Vagina (tissue), 2 donors: ENCODE results near the gene PLCB1. TPM values are rescaled to one million over a fixed set of nuclear protein-coding genes. Genes with fewer than 3 reads are reported as not detected.

Experiments used
- DNase-seq, 2 donors: peaks; one replicate each; pipeline ENCODE4 v3.0.0-alpha.2; 2017; ENCODE audit errors: extremely low spot score in 2 of 2
- H3K27ac ChIP-seq: fragments of 200-600 bp; sonication (generic); one replicate; pipeline ENCODE4 v1.5.1; 2019
- H3K27me3 ChIP-seq: fragments of 200-600 bp; sonication (generic); one replicate; pipeline ENCODE4 v1.5.1; 2019
- H3K36me3 ChIP-seq, 2 donors: fragments of 200-600 bp; sonication (generic); one replicate each; pipeline ENCODE4 v1.5.1; 2017 to 2019
- H3K4me1 ChIP-seq: fragments of 200-600 bp; sonication (generic); one replicate; pipeline ENCODE4 v1.5.1; 2019
- H3K4me3 ChIP-seq, 2 donors: fragments of 200-600 bp; sonication (generic); 1 replicate in 1 of 2; 2 replicates in 1 of 2; pipeline ENCODE4 v1.5.1; 2016 to 2019
- H3K9me3 ChIP-seq: fragments of 200-600 bp; sonication (generic); one replicate; pipeline ENCODE4 v1.5.1; 2019
- POLR2A ChIP-seq, 2 donors: fragments of 450-650 bp; IDR thresholded peaks; one replicate each; pipeline ENCODE4 v1.6.1; 2017; ENCODE audit warnings: antibody characterized with exemption in 2 of 2, mild to moderate bottlenecking in 2 of 2, moderate library complexity in 2 of 2
- POLR2AphosphoS5 ChIP-seq, 2 donors: sonication (generic); formaldehyde crosslinking; IDR thresholded peaks; one replicate each; pipeline ENCODE4 v1.9.0; 2017; ENCODE audit warnings: antibody characterized with exemption in 2 of 2, mild to moderate bottlenecking in 2 of 2, low read depth in 1 of 2; ENCODE audit not compliant: insufficient read depth in 1 of 2
- intact Hi-C: fragments of 100-400 bp; cut with DNase I; formaldehyde crosslinking; loops from one replicate; pipeline ENCODE4 v1.15.1; 2023
- total RNA-seq: library from RNA; depleted of rRNA; stranded (reverse); fragments of >200 nt; gene quantifications from one replicate; pipeline ENCODE4 v1.2.3, GENCODE V29; 2016
- TF ChIP-seq, protein P1 (sequence below), 3 experiments: fragments of 450-650 bp in 2 of 3; fragments of 200-600 bp in 1 of 3; sonication (generic) in 1 of 3; IDR thresholded peaks; one replicate each; pipeline ENCODE4 v1.5.1; 2017 to 2019; ENCODE audit warnings: antibody characterized with exemption in 3 of 3, mild to moderate bottlenecking in 2 of 3, moderate library complexity in 2 of 3

Gene PLCB1
- total RNA-seq, 1 donor from 2014 or later, result 32.4 TPM

DNA sequence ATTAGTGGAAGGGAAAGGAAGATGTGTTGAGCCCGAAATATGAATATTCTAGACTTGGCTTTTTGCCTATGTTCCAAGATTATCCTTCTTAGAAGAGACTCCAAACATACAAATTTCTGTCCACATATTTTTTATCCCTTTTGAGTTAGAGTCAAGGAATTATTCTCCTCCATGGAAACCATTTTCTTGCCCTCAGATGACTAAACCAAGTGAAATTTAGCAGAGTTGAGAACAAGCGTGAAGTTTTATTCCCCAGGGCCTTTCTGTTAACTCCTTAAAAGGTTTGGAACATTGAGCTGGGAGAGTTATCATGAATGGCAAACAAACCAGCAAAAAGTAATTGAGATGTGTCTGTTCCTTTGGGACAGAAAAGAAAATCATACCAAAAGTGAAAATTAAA lies 650.7 kb downstream of the PLCB1 start:
- intact Hi-C loops, result loop anchor here (10.0 kb wide), 2 partner anchors 582 to 612 kb away; no protein-coding TSS in a partner anchor

DNA sequence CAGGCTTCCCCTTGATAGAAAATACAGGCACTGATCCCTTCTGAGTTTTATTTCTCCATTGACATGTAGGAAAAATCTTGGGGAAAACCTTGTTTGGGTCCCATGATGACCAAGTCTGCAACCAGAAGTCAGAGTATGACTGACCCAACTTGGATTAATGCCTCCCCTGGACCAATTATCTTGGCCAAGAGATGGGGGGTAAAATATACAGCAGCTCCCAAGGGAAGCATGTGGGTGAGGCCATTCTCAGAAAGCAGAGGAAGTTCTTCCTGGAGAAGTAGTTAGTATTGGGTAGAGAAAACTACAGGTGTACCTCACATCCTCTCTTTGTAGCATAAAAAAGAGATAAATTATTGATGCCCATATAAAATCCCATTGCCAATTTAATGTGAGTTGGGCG lies 651.7 kb downstream of the PLCB1 start:
- no peak for TF ChIP-seq POLR2A (IDR thresholded peaks at IDR 0.05)
- TF ChIP-seq POLR2AphosphoS5 (IDR thresholded peaks at IDR 0.05; ENCODE audit: insufficient read depth in 1 of 2, low read depth in 1 of 2), result no peak
- DNase-seq, result no peak
- H3K27ac ChIP-seq, result no peak overlapping the region
- no peaks in the 10 kb centered on the region for H3K4me1 ChIP-seq
- H3K27me3 ChIP-seq, result no peaks in the 10 kb centered on the region
- H3K36me3 ChIP-seq, result no peaks in the 10 kb centered on the region
- H3K9me3 ChIP-seq, result no peaks in the 10 kb centered on the region
- H3K4me3 ChIP-seq, result no peak overlapping the region
- intact Hi-C loops, result loop anchor here (10.0 kb wide), 2 partner anchors 581 to 611 kb away; no protein-coding TSS in a partner anchor

More for the DNA sequence above, 650.7 kb downstream of the PLCB1 start:
- H3K4me1 ChIP-seq, result no peaks in the 10 kb centered on the region
- H3K9me3 ChIP-seq, result no peaks in the 10 kb centered on the region
- no peaks in the 10 kb centered on the region for H3K27me3 ChIP-seq
- no peaks in the 10 kb centered on the region for H3K36me3 ChIP-seq
- DNase-seq, result no peak
- no peak overlapping the region for H3K27ac ChIP-seq
- H3K4me3 ChIP-seq, result no peak overlapping the region
- TF ChIP-seq, protein P1, sequence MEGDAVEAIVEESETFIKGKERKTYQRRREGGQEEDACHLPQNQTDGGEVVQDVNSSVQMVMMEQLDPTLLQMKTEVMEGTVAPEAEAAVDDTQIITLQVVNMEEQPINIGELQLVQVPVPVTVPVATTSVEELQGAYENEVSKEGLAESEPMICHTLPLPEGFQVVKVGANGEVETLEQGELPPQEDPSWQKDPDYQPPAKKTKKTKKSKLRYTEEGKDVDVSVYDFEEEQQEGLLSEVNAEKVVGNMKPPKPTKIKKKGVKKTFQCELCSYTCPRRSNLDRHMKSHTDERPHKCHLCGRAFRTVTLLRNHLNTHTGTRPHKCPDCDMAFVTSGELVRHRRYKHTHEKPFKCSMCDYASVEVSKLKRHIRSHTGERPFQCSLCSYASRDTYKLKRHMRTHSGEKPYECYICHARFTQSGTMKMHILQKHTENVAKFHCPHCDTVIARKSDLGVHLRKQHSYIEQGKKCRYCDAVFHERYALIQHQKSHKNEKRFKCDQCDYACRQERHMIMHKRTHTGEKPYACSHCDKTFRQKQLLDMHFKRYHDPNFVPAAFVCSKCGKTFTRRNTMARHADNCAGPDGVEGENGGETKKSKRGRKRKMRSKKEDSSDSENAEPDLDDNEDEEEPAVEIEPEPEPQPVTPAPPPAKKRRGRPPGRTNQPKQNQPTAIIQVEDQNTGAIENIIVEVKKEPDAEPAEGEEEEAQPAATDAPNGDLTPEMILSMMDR (IDR thresholded peaks at IDR 0.05), result no peak
- no peak for TF ChIP-seq POLR2AphosphoS5 (IDR thresholded peaks at IDR 0.05; ENCODE audit: insufficient read depth in 1 of 2, low read depth in 1 of 2)
- no peak for TF ChIP-seq POLR2A (IDR thresholded peaks at IDR 0.05)

DNA sequence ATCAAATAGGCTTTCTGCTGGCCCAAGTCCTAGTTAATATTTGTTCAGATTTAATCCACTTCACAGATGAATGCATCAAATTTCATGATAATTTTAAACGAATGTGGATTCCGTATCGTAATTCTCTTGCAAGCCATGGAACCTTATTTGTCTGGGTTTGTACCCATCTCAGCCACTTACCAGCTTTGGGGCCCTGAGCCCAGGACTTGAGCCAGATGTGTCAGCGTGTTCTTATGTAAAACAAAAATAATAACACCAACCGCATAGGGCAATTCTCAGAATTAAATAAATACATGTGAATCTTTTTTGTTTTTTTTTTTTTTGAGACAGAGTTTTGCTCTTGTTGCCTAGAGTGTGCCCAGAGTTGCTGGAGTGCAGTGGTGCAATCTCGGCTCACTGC lies 654.3 kb downstream of the PLCB1 start:
- H3K9me3 ChIP-seq, result no peaks in the 10 kb centered on the region
- no peak for DNase-seq
- no peak overlapping the region for H3K27ac ChIP-seq
- H3K4me3 ChIP-seq, result no peak overlapping the region
- TF ChIP-seq POLR2A (IDR thresholded peaks at IDR 0.05) (no peak), POLR2AphosphoS5 (IDR thresholded peaks at IDR 0.05; ENCODE audit: insufficient read depth in 1 of 2, low read depth in 1 of 2) (no peak)
- TF ChIP-seq, protein P1 (IDR thresholded peaks at IDR 0.05), result no peak
- H3K4me1 ChIP-seq, result no peaks in the 10 kb centered on the region
- intact Hi-C loops, result loop anchor here (10.0 kb wide), 2 partner anchors 578 to 608 kb away; no protein-coding TSS in a partner anchor
- H3K27me3 ChIP-seq, result no peaks in the 10 kb centered on the region
- H3K36me3 ChIP-seq, result no peaks in the 10 kb centered on the region

DNA sequence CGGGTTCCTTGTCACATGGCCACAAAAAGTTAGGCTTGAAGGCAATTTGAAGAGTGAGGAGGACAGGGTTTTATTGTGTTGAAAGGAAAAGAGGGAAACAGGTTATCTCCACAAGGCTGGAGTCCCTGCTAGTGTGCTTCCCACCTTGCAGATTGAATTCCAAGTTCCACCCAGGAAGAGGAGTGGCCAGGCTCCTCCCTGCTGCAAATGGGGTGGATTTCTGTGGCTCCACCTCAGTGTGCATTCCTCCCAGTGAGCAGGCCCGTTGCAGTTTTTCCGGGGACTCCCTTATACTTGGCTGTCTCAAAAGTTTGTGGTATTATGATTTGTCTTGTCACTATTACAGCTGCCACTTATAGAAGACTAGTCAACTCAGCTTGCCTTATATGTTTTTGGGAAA lies 655.0 kb downstream of the PLCB1 start:
- H3K27me3 ChIP-seq, result no peaks in the 10 kb centered on the region
- no peak overlapping the region for H3K27ac ChIP-seq
- intact Hi-C loops, result loop anchor here (10.0 kb wide), 2 partner anchors 578 to 608 kb away; no protein-coding TSS in a partner anchor
- H3K9me3 ChIP-seq, result no peaks in the 10 kb centered on the region
- H3K36me3 ChIP-seq, result no peaks in the 10 kb centered on the region
- no peak for TF ChIP-seq POLR2AphosphoS5 (IDR thresholded peaks at IDR 0.05; ENCODE audit: insufficient read depth in 1 of 2, low read depth in 1 of 2)
- no peak for TF ChIP-seq POLR2A (IDR thresholded peaks at IDR 0.05)
- TF ChIP-seq, protein P1 (IDR thresholded peaks at IDR 0.05), result no peak
- no peaks in the 10 kb centered on the region for H3K4me1 ChIP-seq
- H3K4me3 ChIP-seq, result no peak overlapping the region
- DNase-seq, result no peak

DNA sequence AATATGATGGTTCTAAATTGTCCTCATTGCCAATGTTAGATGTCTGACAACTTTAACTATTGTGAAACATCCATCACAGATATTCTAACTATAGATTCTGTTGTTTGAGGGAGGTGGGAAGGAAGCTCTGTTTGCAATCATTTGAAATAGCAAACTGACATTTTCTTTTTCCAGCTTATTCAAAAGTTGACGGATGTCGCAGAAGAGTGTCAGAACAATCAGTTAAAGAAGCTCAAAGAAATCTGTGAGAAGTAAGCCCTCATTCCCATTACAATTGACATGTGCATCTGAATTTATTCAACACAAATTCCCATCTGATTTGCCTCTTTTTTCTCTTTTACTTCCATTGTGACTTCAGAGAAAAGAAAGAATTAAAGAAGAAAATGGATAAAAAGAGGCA lies 656.2 kb downstream of the PLCB1 start:
- intact Hi-C loops, result loop anchor here (10.0 kb wide), 2 partner anchors 577 to 607 kb away; no protein-coding TSS in a partner anchor
- Histone ChIP-seq H3K27ac (no peak overlapping the region), H3K36me3 (no peaks in the 10 kb centered on the region), H3K27me3 (no peaks in the 10 kb centered on the region), H3K9me3 (no peaks in the 10 kb centered on the region), H3K4me1 (no peaks in the 10 kb centered on the region), H3K4me3 (no peak overlapping the region)
- DNase-seq, result no peak
- TF ChIP-seq, protein P1 (IDR thresholded peaks at IDR 0.05), result no peak
- TF ChIP-seq POLR2A (IDR thresholded peaks at IDR 0.05) (no peak), POLR2AphosphoS5 (IDR thresholded peaks at IDR 0.05; ENCODE audit: insufficient read depth in 1 of 2, low read depth in 1 of 2) (no peak)
